GM19035 (cell line): Measurements from ENCODE around the gene CDH16.
"Not testable (repeated sequence)": the region's sequence is repeated elsewhere in the genome, so short reads cannot be mapped to it uniquely, and the experiment has no call there.

Experiments used
- ATAC-seq: cut with Tn5 transposase; IDR thresholded peaks from one replicate; pipeline ENCODE4 v1.9.1; 2021; ENCODE audit not compliant: unreplicated experiment

CDH16 gene

GRCh38 chr16:66918803-66919568 is at the start of gene CDH16:
CDH16 (minus strand) TSS chr16:66918885; CDS start chr16:66918065, 820 bp downstream.
- ATAC-seq = no peak

- no peak for ATAC-seq
These were observed 45.4 kb upstream of the CDH16 start for GRCh38 chr16:66964049-66964448.

GRCh38 chr16:66961914-66962313 is 43.2 kb upstream of the CDH16 start:
- ATAC-seq = no peak

GRCh38 chr16:66961065-66961744 is 42.5 kb upstream of the CDH16 start, which contains the start of gene CES3:
CES3 (plus strand) TSS chr16:66961266; CDS start chr16:66961308, 42 bp downstream.
- peak; percentile 70 for ATAC-seq

GRCh38 chr16:66960270-66960669 is 41.6 kb upstream of the CDH16 start:
- no peak for ATAC-seq

- ATAC-seq = no peak
These were observed 41.0 kb upstream of the CDH16 start for GRCh38 chr16:66959704-66960161.

- ATAC-seq = no peak
These were observed 40.4 kb upstream of the CDH16 start for GRCh38 chr16:66958857-66959703.

- not testable (repeated sequence) for ATAC-seq
These were observed 37.4 kb upstream of the CDH16 start for GRCh38 chr16:66956154-66956457.

GRCh38 chr16:66955363-66956153 is 36.9 kb upstream of the CDH16 start:
- ATAC-seq = not testable (repeated sequence)

GRCh38 chr16:66954097-66954659 is 35.5 kb upstream of the CDH16 start:
- ATAC-seq = no peak

- no peak for ATAC-seq
These were observed 34.9 kb upstream of the CDH16 start for GRCh38 chr16:66953462-66954096.

GRCh38 chr16:66952430-66953110 is 33.9 kb upstream of the CDH16 start:
- ATAC-seq = no peak

GRCh38 chr16:66950971-66951790 is 32.5 kb upstream of the CDH16 start:
- no peak for ATAC-seq

- no peak for ATAC-seq
These were observed 31.8 kb upstream of the CDH16 start for GRCh38 chr16:66950437-66950836.

GRCh38 chr16:66949472-66949871 is 30.8 kb upstream of the CDH16 start:
- no peak for ATAC-seq

GRCh38 chr16:66948837-66949225 is 30.1 kb upstream of the CDH16 start:
- ATAC-seq = no peak

GRCh38 chr16:66948134-66948836 is 29.6 kb upstream of the CDH16 start:
- no peak for ATAC-seq
